Measurements from ENCODE around the gene AHCYL2. TPM values are rescaled to one million over a fixed set of nuclear protein-coding genes. Genes with fewer than 3 reads are reported as not detected.

The AHCYL2 gene
- total and polyA plus RNA-seq, 2 of the 8 experiments (the other 6 are each of a cell fraction or from before 2014, with no cell fraction given), result 20.7 to 25.4 TPM

DNA sequence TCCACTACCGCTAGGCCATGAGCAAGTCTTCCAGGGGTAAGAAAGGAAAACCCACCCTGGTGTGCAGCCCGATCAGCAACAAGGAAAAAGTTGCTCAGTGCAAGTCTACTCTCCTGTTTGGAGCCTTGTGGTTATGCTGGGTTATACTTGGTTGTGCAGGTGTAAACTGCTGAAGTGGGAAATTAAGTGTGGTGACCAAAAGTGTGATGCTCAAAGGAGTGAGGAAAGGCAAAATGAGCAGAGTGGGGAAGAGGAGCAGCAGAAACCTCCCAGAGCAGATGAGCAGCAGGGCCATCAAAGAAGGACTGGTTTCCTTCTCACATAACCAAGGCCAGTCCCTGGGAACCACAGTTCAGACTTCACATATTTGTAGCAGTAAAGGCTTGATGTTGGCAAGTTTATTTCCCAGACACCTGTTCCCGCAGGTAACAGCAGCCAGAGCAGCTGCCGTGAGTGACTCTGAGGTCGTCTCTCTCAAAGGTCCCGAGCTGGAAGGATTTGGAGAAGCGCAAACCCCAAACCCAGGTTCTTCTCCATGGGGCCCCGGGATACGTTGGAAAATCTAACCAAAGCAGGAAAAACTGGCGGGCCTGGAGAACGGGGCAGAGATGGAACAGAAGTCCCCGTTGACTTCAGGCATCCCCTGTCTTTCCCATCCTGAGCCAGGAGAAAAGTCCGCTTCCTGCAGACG is 37.0 kb upstream of the AHCYL2 start:
- Histone ChIP-seq H3K23ac (ENCODE audit: insufficient read length) (no peak overlapping the region), H3K36me3 (ENCODE audit: control insufficient read depth in 2 of 4, insufficient read depth in 4 of 4, low read length in 3 of 4) (peaks cover 0 to 6% (median 2%) of the 10 kb centered on the region in 4 experiments; a peak in 1 of 8 replicates)
- 20% methylated on average over 12 of the region's 14 CpGs; no CpG with 5 or more reads in 1 of the 2 experiments for WGBS, 2 experiments (ENCODE audit: extremely low coverage in 1 of 2, insufficient coverage in 1 of 2, insufficient read length in 1 of 2, insufficient replicate concordance in 2 of 2, low coverage in 1 of 2, low lambda C conversion rate in 2 of 2, missing lambda C conversion rate in 1 of 2)

More for the DNA sequence above, 37.0 kb upstream of the AHCYL2 start:
- H4K5ac ChIP-seq (ENCODE audit: insufficient read length, low read depth, low read length), result no peak overlapping the region
- TF ChIP-seq GABPA (IDR thresholded peaks at IDR 0.05; ENCODE audit: borderline replicate concordance, insufficient read depth, low read length) (no peak), RXRA (IDR thresholded peaks at IDR 0.05; ENCODE audit: insufficient read depth, low read depth, low read length) (no peak), KDM1A (IDR thresholded peaks at IDR 0.05; ENCODE audit: borderline replicate concordance, low read length) (no peak), BACH1 (IDR thresholded peaks at IDR 0.05; ENCODE audit: low read length) (no peak), EZH2 (IDR thresholded peaks at IDR 0.05; ENCODE audit: low read depth, low read length, severe bottlenecking) (peak; percentile 30), BCL11A (IDR thresholded peaks at IDR 0.05; ENCODE audit: low read depth in 2 of 2, low read length in 2 of 2) (no peak)
- H4K91ac ChIP-seq (replicated peaks; ENCODE audit: insufficient read length, low read length), result peak overlapping the region; percentile 45
- H3K23me2 ChIP-seq (ENCODE audit: low read depth, low read length), result peaks cover 16% of the 10 kb centered on the region
- H3K9me3 ChIP-seq (ENCODE audit: insufficient read depth in 2 of 2, low read depth in 1 of 2, low read length in 1 of 2), result no peaks in the 10 kb centered on the region
- DNase-seq (ENCODE audit: low read depth in 1 of 2, low spot score in 2 of 2) (no peak), FAIRE-seq (no peak)
- peaks cover 10% of the 10 kb centered on the region for H3K79me1 ChIP-seq (ENCODE audit: low read depth, low read length)
- no peak overlapping the region for H3K4ac ChIP-seq (replicated peaks; ENCODE audit: insufficient read length, low read depth, low read length)
- H3K14ac ChIP-seq (ENCODE audit: insufficient read length), result no peak overlapping the region
- peaks cover 0 to 12% (median 6%) of the 10 kb centered on the region in 4 experiments; a peak in 4 of 7 replicates for H3K27me3 ChIP-seq (replicated peaks in 1 of 4; ENCODE audit: control insufficient read depth in 3 of 4, extremely low read depth in 1 of 4, insufficient read depth in 3 of 4, low read length in 3 of 4)
- peaks cover 4 to 12% (median 9%) of the 10 kb centered on the region in 4 experiments; a peak in 6 of 7 replicates for H3K4me1 ChIP-seq (replicated peaks in 1 of 4; ENCODE audit: control insufficient read depth in 3 of 4, insufficient read depth in 4 of 4, low read length in 3 of 4)
- no peak overlapping the region for H2AK5ac ChIP-seq (ENCODE audit: low read depth, low read length)
- peak overlapping the region; percentile 9 for H3K56ac ChIP-seq (replicated peaks; ENCODE audit: insufficient read length, low read depth, low read length)
- H2BK15ac ChIP-seq (ENCODE audit: low read length), result 0 out of 2 replicates have a peak overlapping the region, but pooled peaks have one; percentile 54
- H2AFZ ChIP-seq (ENCODE audit: low read length), result peak overlapping the region; percentile 30; the same call in 1 of the 2 replicates
- CTCF ChIA-PET (ENCODE audit: partially characterized antibody), result interaction anchor here (0.8 to 1.6 kb wide), 3 partner anchors 23 to 25 kb away, joined by 3 to 6 read pairs (median 3); no protein-coding TSS in a partner anchor
- H4K20me1 ChIP-seq (replicated peaks in 1 of 2; ENCODE audit: control insufficient read depth in 1 of 2, insufficient read depth in 2 of 2, low read length in 2 of 2), result peaks cover 9 to 14% of the 10 kb centered on the region in 2 experiments
- peak overlapping the region; percentile 37; the same call in 1 of the 2 replicates for H2BK20ac ChIP-seq (ENCODE audit: low read length)
- H3K79me2 ChIP-seq (ENCODE audit: control insufficient read depth in 1 of 2, insufficient read depth in 2 of 2, low read length in 2 of 2), result peaks cover 20 to 37% of the 10 kb centered on the region in 2 experiments
- peak overlapping the region; percentile 91 for H3K4me2 ChIP-seq (ENCODE audit: insufficient read depth in 1 of 2, low read depth in 2 of 2, low read length in 2 of 2)
- peak overlapping the region; percentile 39; the same call in 1 of the 2 replicates for H3K27ac ChIP-seq (ENCODE audit: low read depth, low read length)
- H2BK120ac ChIP-seq (replicated peaks; ENCODE audit: low read depth, low read length), result peak overlapping the region; percentile 29
- peak overlapping the region; percentile 85; the same call in 1 of the 2 replicates for H2BK12ac ChIP-seq (ENCODE audit: low read depth, low read length)
- peak overlapping the region; percentile 84; the same call in 1 of the 2 replicates for H4K8ac ChIP-seq (ENCODE audit: extremely low read depth, insufficient read depth, low read length)
- POLR2A ChIA-PET (ENCODE audit: partially characterized antibody), result interaction anchor here (0.7 to 7.9 kb wide), 12 partner anchors 7 to 61 kb away, joined by 3 to 116 read pairs (median 6); no protein-coding TSS in a partner anchor
- H2BK5ac ChIP-seq (ENCODE audit: low read depth, low read length), result peak overlapping the region; percentile 48; the same call in 1 of the 2 replicates
- H3K4me3 ChIP-seq (ENCODE audit: extremely low read depth in 1 of 4, insufficient read depth in 2 of 4, low read depth in 3 of 4, low read length in 4 of 4), result peak overlapping the region; percentile 80 to 99 (median 90)
- H3K9ac ChIP-seq (replicated peaks in 1 of 4; ENCODE audit: extremely low read depth in 1 of 4, low read depth in 3 of 4, low read length in 3 of 4), result peak overlapping the region in 3 of 4 experiments; percentile 60 to 81 (median 71); a peak in 6 of 7 replicates
- peak overlapping the region; percentile 76 for H3K18ac ChIP-seq (ENCODE audit: extremely low read depth, low read length)
